Keratinocyte (primary cell): ENCODE results near the gene DCAF17. TPM values are rescaled to one million over a fixed set of nuclear protein-coding genes. Genes with fewer than 3 reads are reported as not detected.

Experiments used
- DNase-seq: peaks from one replicate; pipeline ENCODE4 v3.0.0-alpha.2; 2011; ENCODE audit warnings: low read depth, missing footprints, low spot score
- FAIRE-seq: peaks from 2 replicates; lab custom pipeline; 2011; peaks lifted over from hg19 to GRCh38; lab: Jason Lieb, UNC
- H2AFZ ChIP-seq: 2 replicates; pipeline ENCODE4 v1.6.0; 2012; ENCODE audit warnings: low read length, control low read depth, inconsistent platforms; ENCODE audit not compliant: control insufficient read depth
- H3K27ac ChIP-seq: 2 replicates; pipeline ENCODE4 v1.5.1; 2011; ENCODE audit warnings: low read length; ENCODE audit not compliant: control insufficient read depth, insufficient read depth
- H3K27me3 ChIP-seq: 3 replicates; pipeline ENCODE4 v1.6.0; 2011; ENCODE audit warnings: low read length; ENCODE audit not compliant: control insufficient read depth, insufficient read depth; ENCODE audit errors: extremely low read depth
- H3K36me3 ChIP-seq, 2 experiments: 2 replicates in 1 of 2; 3 replicates in 1 of 2; pipeline ENCODE4 v1.5.1; 2011; ENCODE audit warnings: low read length in 2 of 2, mild to moderate bottlenecking in 1 of 2; ENCODE audit not compliant: control insufficient read depth in 2 of 2, insufficient read depth in 2 of 2; ENCODE audit errors: extremely low read depth in 1 of 2
- H3K4me1 ChIP-seq: 3 replicates; pipeline ENCODE4 v1.5.1; 2011; ENCODE audit warnings: low read length; ENCODE audit not compliant: control insufficient read depth, insufficient read depth; ENCODE audit errors: extremely low read depth
- H3K4me2 ChIP-seq: 3 replicates; pipeline ENCODE4 v1.6.0; 2011; ENCODE audit warnings: low read depth, low read length; ENCODE audit not compliant: control insufficient read depth, insufficient read depth; ENCODE audit errors: extremely low read depth
- H3K4me3 ChIP-seq, 3 experiments: fragments of 200-600 bp in 1 of 3; sonication (generic) in 1 of 3; 2 replicates in 2 of 3; 3 replicates in 1 of 3; pipeline ENCODE4 v1.5.1; 2011 to 2016; ENCODE audit warnings: low read length in 3 of 3, mild to moderate bottlenecking in 3 of 3, control low read depth in 2 of 3, inconsistent platforms in 1 of 3, low read depth in 1 of 3, mixed read lengths in 1 of 3, mixed run types in 1 of 3, moderate library complexity in 1 of 3; ENCODE audit not compliant: control insufficient read depth in 2 of 3, insufficient read depth in 2 of 3; ENCODE audit errors: extremely low read depth in 1 of 3
- H3K79me2 ChIP-seq: 2 replicates; pipeline ENCODE4 v1.6.0; 2012; ENCODE audit warnings: low read length; ENCODE audit not compliant: control insufficient read depth, insufficient read depth
- H3K9ac ChIP-seq: 3 replicates; pipeline ENCODE4 v1.6.0; 2011; ENCODE audit warnings: low read length; ENCODE audit not compliant: control insufficient read depth, insufficient read depth; ENCODE audit errors: extremely low read depth
- H3K9me1 ChIP-seq: 3 replicates; pipeline ENCODE4 v1.6.0; 2011; ENCODE audit warnings: low read length; ENCODE audit not compliant: control insufficient read depth, insufficient read depth; ENCODE audit errors: extremely low read depth
- H3K9me3 ChIP-seq: 2 replicates; pipeline ENCODE4 v1.5.1; 2012; ENCODE audit warnings: low read depth, low read length; ENCODE audit not compliant: control insufficient read depth
- H4K20me1 ChIP-seq: 3 replicates; pipeline ENCODE4 v1.6.0; 2011; ENCODE audit warnings: low read length; ENCODE audit not compliant: control insufficient read depth, insufficient read depth; ENCODE audit errors: extremely low read depth
- CTCF ChIP-seq, 3 experiments: IDR thresholded peaks in 1 of 3; conservative IDR thresholded peaks in 1 of 3; optimal IDR thresholded peaks in 1 of 3; 2 replicates in 2 of 3; 3 replicates in 1 of 3; pipeline versions ENCODE3 to v1.5.1; 2011; ENCODE audit warnings: low read length in 3 of 3, mild to moderate bottlenecking in 3 of 3, moderate library complexity in 2 of 3, control low read depth in 1 of 3, inconsistent platforms in 1 of 3; ENCODE audit not compliant: insufficient read depth in 2 of 3; ENCODE audit errors: extremely low read depth in 1 of 3
- EZH2 ChIP-seq: IDR thresholded peaks from one replicate; pipeline ENCODE4 v1.6.1; 2012; ENCODE audit warnings: inconsistent platforms, mild to moderate bottlenecking, low read length, moderate library complexity
- dilution Hi-C: fragments of 300-500 bp; cut with MboI; formaldehyde crosslinking; loops from one replicate; pipeline ENCODE4 v1.7.0; 2020; ENCODE audit warnings: low sequenced_read_pairs; ENCODE audit not compliant: extremely low pct_ligation_motif_present
- polyA plus RNA-seq, 5 experiments: library from polyadenylated mRNA; depleted of rRNA in 3 of 5; stranded (reverse) in 3 of 5; stranded (forward) in 1 of 5; unstranded in 1 of 5; fragments of >200 nt; gene quantifications; 1 replicate in 1 of 5; 2 replicates in 3 of 5; 3 replicates in 1 of 5; pipeline versions ENCODE4 v1.2.1 to v1.2.3, GENCODE V29; 2011 to 2012; ENCODE audit warnings: missing spikeins in 2 of 5, low read depth in 1 of 5, low replicate concordance in 1 of 5

Gene DCAF17
- polyA plus RNA-seq, 1 donor (not counting 4 experiments of a cell fraction or from before 2014, with no cell fraction given) = 22.9 TPM

DNA sequence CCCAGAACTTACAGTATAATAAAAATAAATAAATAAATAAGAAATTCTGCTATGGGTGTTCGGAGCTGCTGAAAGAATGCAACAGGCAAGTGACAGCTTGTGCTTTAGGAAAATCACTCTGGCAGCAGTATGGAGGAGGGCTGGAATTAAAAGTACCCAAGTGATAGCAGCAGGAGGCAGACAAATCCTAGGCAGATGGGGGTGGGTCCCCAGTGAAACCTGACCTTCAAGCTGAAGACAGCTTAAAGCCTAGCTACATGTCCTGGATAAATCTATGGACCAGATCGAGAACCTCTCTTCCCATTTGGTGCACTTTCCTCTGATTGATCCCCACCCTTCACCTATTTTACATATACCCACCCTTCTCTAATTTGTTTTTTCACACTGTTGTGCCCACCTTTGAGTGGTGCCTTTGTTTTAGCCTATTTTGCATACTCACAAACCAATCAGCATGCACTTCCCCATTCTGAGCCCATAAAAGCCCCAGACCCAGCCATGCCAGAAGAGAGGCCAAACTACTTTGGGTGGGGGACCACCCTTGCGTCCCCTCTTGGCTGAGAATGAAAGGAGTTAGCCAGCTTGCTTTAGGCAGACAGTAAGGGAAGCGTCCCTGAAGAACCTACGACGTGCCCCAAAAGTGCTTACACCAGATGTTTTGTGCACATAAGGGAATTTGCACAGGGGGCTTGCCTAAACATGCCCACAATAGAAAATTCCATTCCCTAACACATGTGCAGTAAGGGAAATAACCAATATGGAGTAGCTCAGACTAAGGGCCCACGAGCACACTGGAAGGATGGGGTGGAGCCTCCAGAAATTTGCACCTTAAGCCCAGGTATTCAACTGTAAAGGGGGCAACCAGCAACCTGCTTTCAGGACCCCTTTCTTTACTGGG lies 3.3 kb upstream of the DCAF17 start:
- Histone ChIP-seq H3K9ac (peak overlapping the region; percentile 97), H3K4me3 (peak overlapping the region; percentile 1 to 97 (median 92)), H3K79me2 (peaks cover 66% of the 10 kb centered on the region), H3K9me3 (no peaks in the 10 kb centered on the region), H3K27ac (peak overlapping the region; percentile 99), H3K27me3 (no peaks in the 10 kb centered on the region), H3K4me1 (peaks cover 24% of the 10 kb centered on the region), H3K4me2 (peak overlapping the region; percentile 100), H2AFZ (no peak overlapping the region), H3K36me3 (peaks cover 0 to 3% of the 10 kb centered on the region in 2 experiments), H4K20me1 (no peaks in the 10 kb centered on the region), H3K9me1 (peaks cover 2% of the 10 kb centered on the region)
- dilution Hi-C loops = no loop called here
- TF ChIP-seq EZH2 (no peak), CTCF (optimal IDR thresholded peaks at IDR 0.05 in 1 of 3, IDR thresholded peaks at IDR 0.05 in 1 of 3, conservative IDR thresholded peaks at IDR 0.05 in 1 of 3; ENCODE audit: extremely low read depth in 1 of 3, insufficient read depth in 2 of 3, low read length in 3 of 3) (no peak)
- FAIRE-seq (peak; percentile 78), DNase-seq (no peak)

DNA sequence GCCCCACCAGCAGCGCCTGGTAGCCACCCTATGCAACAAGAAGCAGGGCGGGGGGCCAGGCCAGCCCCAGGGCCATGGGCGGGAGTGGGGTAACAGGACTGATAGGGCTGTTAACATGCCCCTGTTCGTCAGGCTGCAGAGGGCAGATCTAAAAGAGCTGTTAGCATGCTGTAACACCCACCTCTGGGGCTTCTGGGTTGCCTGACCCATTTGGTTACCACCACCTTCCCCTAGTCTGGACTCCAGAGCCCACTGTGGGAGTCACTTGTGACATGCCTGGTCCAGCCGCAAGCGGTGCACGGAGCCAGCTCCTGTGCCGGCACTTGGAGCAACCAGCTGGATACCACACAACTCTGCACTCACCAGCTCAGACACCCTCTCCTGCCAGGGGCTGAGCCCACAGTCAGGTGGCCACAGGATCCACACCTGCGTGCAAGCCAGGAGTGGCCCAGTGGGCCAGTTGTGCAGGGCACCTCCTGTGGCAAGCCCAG lies 2.3 kb upstream of the DCAF17 start:
- peak overlapping the region; percentile 97 for H3K9ac ChIP-seq
- no peaks in the 10 kb centered on the region for H3K27me3 ChIP-seq
- H3K4me2 ChIP-seq = peak overlapping the region; percentile 100
- peak overlapping the region; percentile 99 for H3K27ac ChIP-seq
- H3K4me3 ChIP-seq = peak overlapping the region; percentile 82 to 97 (median 92)
- peaks cover 0 to 3% of the 10 kb centered on the region in 2 experiments for H3K36me3 ChIP-seq
- H3K4me1 ChIP-seq = peaks cover 24% of the 10 kb centered on the region
- H3K79me2 ChIP-seq = peaks cover 60% of the 10 kb centered on the region
- H2AFZ ChIP-seq = peak overlapping the region; percentile 26
- dilution Hi-C loops = no loop called here
- H3K9me3 ChIP-seq = no peaks in the 10 kb centered on the region
- H3K9me1 ChIP-seq = peaks cover 2% of the 10 kb centered on the region
- FAIRE-seq (no peak), DNase-seq (no peak)
- H4K20me1 ChIP-seq = no peaks in the 10 kb centered on the region
- TF ChIP-seq EZH2 (no peak), CTCF (optimal IDR thresholded peaks at IDR 0.05 in 1 of 3, IDR thresholded peaks at IDR 0.05 in 1 of 3, conservative IDR thresholded peaks at IDR 0.05 in 1 of 3; ENCODE audit: extremely low read depth in 1 of 3, insufficient read depth in 2 of 3, low read length in 3 of 3) (no peak)
